ENCODE data around the gene POLR1G.

- no peak for TF ChIP-seq POLR2A (IDR thresholded peaks at IDR 0.05)
- TF ChIP-seq, protein P1, sequence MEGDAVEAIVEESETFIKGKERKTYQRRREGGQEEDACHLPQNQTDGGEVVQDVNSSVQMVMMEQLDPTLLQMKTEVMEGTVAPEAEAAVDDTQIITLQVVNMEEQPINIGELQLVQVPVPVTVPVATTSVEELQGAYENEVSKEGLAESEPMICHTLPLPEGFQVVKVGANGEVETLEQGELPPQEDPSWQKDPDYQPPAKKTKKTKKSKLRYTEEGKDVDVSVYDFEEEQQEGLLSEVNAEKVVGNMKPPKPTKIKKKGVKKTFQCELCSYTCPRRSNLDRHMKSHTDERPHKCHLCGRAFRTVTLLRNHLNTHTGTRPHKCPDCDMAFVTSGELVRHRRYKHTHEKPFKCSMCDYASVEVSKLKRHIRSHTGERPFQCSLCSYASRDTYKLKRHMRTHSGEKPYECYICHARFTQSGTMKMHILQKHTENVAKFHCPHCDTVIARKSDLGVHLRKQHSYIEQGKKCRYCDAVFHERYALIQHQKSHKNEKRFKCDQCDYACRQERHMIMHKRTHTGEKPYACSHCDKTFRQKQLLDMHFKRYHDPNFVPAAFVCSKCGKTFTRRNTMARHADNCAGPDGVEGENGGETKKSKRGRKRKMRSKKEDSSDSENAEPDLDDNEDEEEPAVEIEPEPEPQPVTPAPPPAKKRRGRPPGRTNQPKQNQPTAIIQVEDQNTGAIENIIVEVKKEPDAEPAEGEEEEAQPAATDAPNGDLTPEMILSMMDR (IDR thresholded peaks at IDR 0.05 in 8 of 11, conservative IDR thresholded peaks at IDR 0.05 in 3 of 11), result no peak
- no peak for TF ChIP-seq POLR2AphosphoS5 (IDR thresholded peaks at IDR 0.05)
Observed at GRCh38 chr19:45451850-45452387, 45.5 kb downstream of the POLR1G start.

Data from spleen (tissue), 7 donors.